ENCODE results near the gene EP400.

Gene EP400

GRCh38 chr12:131986361-131986760, 36.6 kb downstream of the EP400 start:
- no peak overlapping the region for H3K9ac ChIP-seq (ENCODE audit: low read depth, low read length)
- no peak overlapping the region for H3K4me3 ChIP-seq (ENCODE audit: low read length)
- no peaks in the 10 kb centered on the region for H3K9me3 ChIP-seq (replicated peaks; ENCODE audit: low read length)
- H3K36me3 ChIP-seq (ENCODE audit: insufficient read depth, low read length): peaks cover 74% of the 10 kb centered on the region
- H3K4me1 ChIP-seq (ENCODE audit: control insufficient read depth, insufficient read depth, low read length): no peaks in the 10 kb centered on the region
- H3K27me3 ChIP-seq (ENCODE audit: control insufficient read depth, insufficient read depth, low read length): no peaks in the 10 kb centered on the region
- no peak overlapping the region for H3K4me2 ChIP-seq (ENCODE audit: low read length)

- Histone ChIP-seq H3K9ac (ENCODE audit: low read depth, low read length) (no peak overlapping the region), H3K4me1 (ENCODE audit: control insufficient read depth, insufficient read depth, low read length) (no peaks in the 10 kb centered on the region), H3K4me3 (ENCODE audit: low read length) (no peak overlapping the region), H3K4me2 (ENCODE audit: low read length) (no peak overlapping the region), H3K36me3 (ENCODE audit: insufficient read depth, low read length) (peaks cover 71% of the 10 kb centered on the region), H3K9me3 (replicated peaks; ENCODE audit: low read length) (no peaks in the 10 kb centered on the region), H3K27me3 (ENCODE audit: control insufficient read depth, insufficient read depth, low read length) (no peaks in the 10 kb centered on the region)
Measured at GRCh38 chr12:131986910-131987309, 37.2 kb downstream of the EP400 start.

GRCh38 chr12:131987552-131987951, 37.8 kb downstream of the EP400 start:
- H3K9ac ChIP-seq (ENCODE audit: low read depth, low read length): no peak overlapping the region

GRCh38 chr12:131988054-131988796, 38.5 kb downstream of the EP400 start:
- H3K36me3 ChIP-seq (ENCODE audit: insufficient read depth, low read length): peaks cover 74% of the 10 kb centered on the region
- H3K9me3 ChIP-seq (replicated peaks; ENCODE audit: low read length): no peaks in the 10 kb centered on the region

More at GRCh38 chr12:131987552-131987951, 37.8 kb downstream of the EP400 start:
- H3K36me3 ChIP-seq (ENCODE audit: insufficient read depth, low read length): peaks cover 72% of the 10 kb centered on the region
- H3K4me1 ChIP-seq (ENCODE audit: control insufficient read depth, insufficient read depth, low read length): no peaks in the 10 kb centered on the region
- no peaks in the 10 kb centered on the region for H3K27me3 ChIP-seq (ENCODE audit: control insufficient read depth, insufficient read depth, low read length)
- H3K4me2 ChIP-seq (ENCODE audit: low read length): no peak overlapping the region
- H3K9me3 ChIP-seq (replicated peaks; ENCODE audit: low read length): no peaks in the 10 kb centered on the region
- no peak overlapping the region for H3K4me3 ChIP-seq (ENCODE audit: low read length)

GRCh38 chr12:131989021-131989420, 39.3 kb downstream of the EP400 start:
- Histone ChIP-seq H3K4me1 (ENCODE audit: control insufficient read depth, insufficient read depth, low read length) (no peaks in the 10 kb centered on the region), H3K27me3 (ENCODE audit: control insufficient read depth, insufficient read depth, low read length) (no peaks in the 10 kb centered on the region), H3K9me3 (replicated peaks; ENCODE audit: low read length) (no peaks in the 10 kb centered on the region), H3K36me3 (ENCODE audit: insufficient read depth, low read length) (peaks cover 78% of the 10 kb centered on the region), H3K4me2 (ENCODE audit: low read length) (no peak overlapping the region), H3K9ac (ENCODE audit: low read depth, low read length) (no peak overlapping the region), H3K4me3 (ENCODE audit: low read length) (no peak overlapping the region)

More at GRCh38 chr12:131988054-131988796, 38.5 kb downstream of the EP400 start:
- no peak overlapping the region for H3K4me2 ChIP-seq (ENCODE audit: low read length)
- H3K4me3 ChIP-seq (ENCODE audit: low read length): no peak overlapping the region
- H3K27me3 ChIP-seq (ENCODE audit: control insufficient read depth, insufficient read depth, low read length): no peaks in the 10 kb centered on the region
- no peak overlapping the region for H3K9ac ChIP-seq (ENCODE audit: low read depth, low read length)
- no peaks in the 10 kb centered on the region for H3K4me1 ChIP-seq (ENCODE audit: control insufficient read depth, insufficient read depth, low read length)

- Histone ChIP-seq H3K9me3 (replicated peaks; ENCODE audit: low read length) (no peaks in the 10 kb centered on the region), H3K27me3 (ENCODE audit: control insufficient read depth, insufficient read depth, low read length) (no peaks in the 10 kb centered on the region), H3K36me3 (ENCODE audit: insufficient read depth, low read length) (peaks cover 81% of the 10 kb centered on the region), H3K4me3 (ENCODE audit: low read length) (no peak overlapping the region), H3K4me1 (ENCODE audit: control insufficient read depth, insufficient read depth, low read length) (no peaks in the 10 kb centered on the region), H3K4me2 (ENCODE audit: low read length) (no peak overlapping the region), H3K9ac (ENCODE audit: low read depth, low read length) (no peak overlapping the region)
Measured at GRCh38 chr12:131990066-131990979, 40.6 kb downstream of the EP400 start.

- no peaks in the 10 kb centered on the region for H3K9me3 ChIP-seq (replicated peaks; ENCODE audit: low read length)
- no peaks in the 10 kb centered on the region for H3K27me3 ChIP-seq (ENCODE audit: control insufficient read depth, insufficient read depth, low read length)
- H3K4me1 ChIP-seq (ENCODE audit: control insufficient read depth, insufficient read depth, low read length): no peaks in the 10 kb centered on the region
- no peak overlapping the region for H3K4me2 ChIP-seq (ENCODE audit: low read length)
- peaks cover 76% of the 10 kb centered on the region for H3K36me3 ChIP-seq (ENCODE audit: insufficient read depth, low read length)
- H3K9ac ChIP-seq (ENCODE audit: low read depth, low read length): no peak overlapping the region
- H3K4me3 ChIP-seq (ENCODE audit: low read length): no peak overlapping the region
Measured at GRCh38 chr12:131990980-131991305, 41.2 kb downstream of the EP400 start.

- Histone ChIP-seq H3K27me3 (ENCODE audit: control insufficient read depth, insufficient read depth, low read length) (no peaks in the 10 kb centered on the region), H3K9me3 (replicated peaks; ENCODE audit: low read length) (no peaks in the 10 kb centered on the region), H3K4me2 (ENCODE audit: low read length) (no peak overlapping the region), H3K9ac (ENCODE audit: low read depth, low read length) (no peak overlapping the region), H3K4me3 (ENCODE audit: low read length) (no peak overlapping the region), H3K4me1 (ENCODE audit: control insufficient read depth, insufficient read depth, low read length) (no peaks in the 10 kb centered on the region), H3K36me3 (ENCODE audit: insufficient read depth, low read length) (peaks cover 71% of the 10 kb centered on the region)
Measured at GRCh38 chr12:131991816-131992430, 42.2 kb downstream of the EP400 start.

- Histone ChIP-seq H3K4me1 (ENCODE audit: control insufficient read depth, insufficient read depth, low read length) (no peaks in the 10 kb centered on the region), H3K27me3 (ENCODE audit: control insufficient read depth, insufficient read depth, low read length) (no peaks in the 10 kb centered on the region), H3K4me3 (ENCODE audit: low read length) (no peak overlapping the region), H3K36me3 (ENCODE audit: insufficient read depth, low read length) (peaks cover 56% of the 10 kb centered on the region), H3K4me2 (ENCODE audit: low read length) (no peak overlapping the region), H3K9ac (ENCODE audit: low read depth, low read length) (no peak overlapping the region), H3K9me3 (replicated peaks; ENCODE audit: low read length) (no peaks in the 10 kb centered on the region)
Measured at GRCh38 chr12:131994589-131994988, 44.8 kb downstream of the EP400 start.

- no peaks in the 10 kb centered on the region for H3K27me3 ChIP-seq (ENCODE audit: control insufficient read depth, insufficient read depth, low read length)
- H3K4me2 ChIP-seq (ENCODE audit: low read length): no peak overlapping the region
- H3K36me3 ChIP-seq (ENCODE audit: insufficient read depth, low read length): peaks cover 21% of the 10 kb centered on the region
- H3K9ac ChIP-seq (ENCODE audit: low read depth, low read length): no peak overlapping the region
- H3K9me3 ChIP-seq (replicated peaks; ENCODE audit: low read length): no peaks in the 10 kb centered on the region
- H3K4me1 ChIP-seq (ENCODE audit: control insufficient read depth, insufficient read depth, low read length): peaks cover 12% of the 10 kb centered on the region
- no peak overlapping the region for H3K4me3 ChIP-seq (ENCODE audit: low read length)
Measured at GRCh38 chr12:132000286-132000872, 50.6 kb downstream of the EP400 start.

GRCh38 chr12:132003846-132004245, 54.1 kb downstream of the EP400 start:
- Histone ChIP-seq H3K36me3 (ENCODE audit: insufficient read depth, low read length) (peaks cover 33% of the 10 kb centered on the region), H3K4me1 (ENCODE audit: control insufficient read depth, insufficient read depth, low read length) (peaks cover 12% of the 10 kb centered on the region), H3K9ac (ENCODE audit: low read depth, low read length) (peak overlapping the region; percentile 40), H3K4me3 (ENCODE audit: low read length) (no peak overlapping the region), H3K4me2 (ENCODE audit: low read length) (peak overlapping the region; percentile 30), H3K27me3 (ENCODE audit: control insufficient read depth, insufficient read depth, low read length) (no peaks in the 10 kb centered on the region), H3K9me3 (replicated peaks; ENCODE audit: low read length) (no peaks in the 10 kb centered on the region)

Data from skeletal muscle satellite cell (primary cell).